Nephron (organoid): Measurements from ENCODE around the gene TRIM44.

Experiments used
- H3K27ac Mint-ChIP-seq, 3 experiments: 2 replicates each; pipeline ENCODE4 v1.8.0; 2020; ENCODE audit warnings: mixed read lengths in 3 of 3, mild to moderate bottlenecking in 2 of 3, moderate library complexity in 1 of 3
- H3K27me3 Mint-ChIP-seq: 2 replicates; pipeline ENCODE4 v1.8.0; 2021; ENCODE audit warnings: low read depth, mild to moderate bottlenecking, moderate library complexity, mixed read lengths
- H3K36me3 Mint-ChIP-seq: 2 replicates; pipeline ENCODE4 v1.8.0; 2020; ENCODE audit warnings: low read depth, mixed read lengths
- H3K4me1 Mint-ChIP-seq: 2 replicates; pipeline ENCODE4 v1.8.0; 2020; ENCODE audit warnings: mixed read lengths
- H3K4me3 Mint-ChIP-seq, 3 experiments: 2 replicates each; pipeline ENCODE4 v1.8.0; 2020; ENCODE audit warnings: mild to moderate bottlenecking in 3 of 3, mixed read lengths in 3 of 3, moderate library complexity in 2 of 3
- H3K9me3 Mint-ChIP-seq: 2 replicates; pipeline ENCODE4 v1.8.0; 2020; ENCODE audit warnings: mixed read lengths
- TF ChIP-seq, protein P1 (sequence below), 3 experiments: fragments of 200-600 bp; sonication (generic); IDR thresholded peaks; one replicate each; pipeline ENCODE4 v1.5.0; 2021; ENCODE audit warnings: antibody characterized with exemption in 3 of 3; ENCODE audit not compliant: unreplicated experiment in 3 of 3

TRIM44 gene

DNA sequence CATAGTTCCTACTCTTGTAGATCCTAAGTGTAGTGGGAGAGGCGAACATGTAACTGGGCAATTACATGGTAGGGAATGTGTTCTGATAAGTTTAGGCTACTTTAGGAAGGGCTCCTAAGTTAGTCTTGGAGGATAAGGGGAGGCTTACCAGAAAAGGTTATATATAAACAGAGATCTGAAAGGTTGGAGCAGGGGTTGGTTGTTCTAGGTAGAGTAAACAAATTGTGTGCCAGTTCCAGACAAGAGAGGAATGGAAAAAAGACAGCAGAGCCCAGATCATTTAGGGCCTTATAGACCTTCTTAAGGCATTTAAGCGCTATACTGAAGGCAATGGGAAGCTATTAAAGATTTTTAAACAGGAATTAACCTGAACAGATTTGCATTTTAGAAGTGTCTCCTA is 74.4 kb downstream of the TRIM44 start:
- Mint-ChIP-seq H3K27ac (peak overlapping the region; percentile 77 to 93 (median 82)), H3K36me3 (peaks cover 69% of the 10 kb centered on the region), H3K4me3 (no peak overlapping the region), H3K27me3 (no peaks in the 10 kb centered on the region), H3K9me3 (no peaks in the 10 kb centered on the region), H3K4me1 (peaks cover 13% of the 10 kb centered on the region)
- TF ChIP-seq, protein P1, sequence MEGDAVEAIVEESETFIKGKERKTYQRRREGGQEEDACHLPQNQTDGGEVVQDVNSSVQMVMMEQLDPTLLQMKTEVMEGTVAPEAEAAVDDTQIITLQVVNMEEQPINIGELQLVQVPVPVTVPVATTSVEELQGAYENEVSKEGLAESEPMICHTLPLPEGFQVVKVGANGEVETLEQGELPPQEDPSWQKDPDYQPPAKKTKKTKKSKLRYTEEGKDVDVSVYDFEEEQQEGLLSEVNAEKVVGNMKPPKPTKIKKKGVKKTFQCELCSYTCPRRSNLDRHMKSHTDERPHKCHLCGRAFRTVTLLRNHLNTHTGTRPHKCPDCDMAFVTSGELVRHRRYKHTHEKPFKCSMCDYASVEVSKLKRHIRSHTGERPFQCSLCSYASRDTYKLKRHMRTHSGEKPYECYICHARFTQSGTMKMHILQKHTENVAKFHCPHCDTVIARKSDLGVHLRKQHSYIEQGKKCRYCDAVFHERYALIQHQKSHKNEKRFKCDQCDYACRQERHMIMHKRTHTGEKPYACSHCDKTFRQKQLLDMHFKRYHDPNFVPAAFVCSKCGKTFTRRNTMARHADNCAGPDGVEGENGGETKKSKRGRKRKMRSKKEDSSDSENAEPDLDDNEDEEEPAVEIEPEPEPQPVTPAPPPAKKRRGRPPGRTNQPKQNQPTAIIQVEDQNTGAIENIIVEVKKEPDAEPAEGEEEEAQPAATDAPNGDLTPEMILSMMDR (IDR thresholded peaks at IDR 0.05; ENCODE audit: unreplicated experiment in 3 of 3): no peak

DNA sequence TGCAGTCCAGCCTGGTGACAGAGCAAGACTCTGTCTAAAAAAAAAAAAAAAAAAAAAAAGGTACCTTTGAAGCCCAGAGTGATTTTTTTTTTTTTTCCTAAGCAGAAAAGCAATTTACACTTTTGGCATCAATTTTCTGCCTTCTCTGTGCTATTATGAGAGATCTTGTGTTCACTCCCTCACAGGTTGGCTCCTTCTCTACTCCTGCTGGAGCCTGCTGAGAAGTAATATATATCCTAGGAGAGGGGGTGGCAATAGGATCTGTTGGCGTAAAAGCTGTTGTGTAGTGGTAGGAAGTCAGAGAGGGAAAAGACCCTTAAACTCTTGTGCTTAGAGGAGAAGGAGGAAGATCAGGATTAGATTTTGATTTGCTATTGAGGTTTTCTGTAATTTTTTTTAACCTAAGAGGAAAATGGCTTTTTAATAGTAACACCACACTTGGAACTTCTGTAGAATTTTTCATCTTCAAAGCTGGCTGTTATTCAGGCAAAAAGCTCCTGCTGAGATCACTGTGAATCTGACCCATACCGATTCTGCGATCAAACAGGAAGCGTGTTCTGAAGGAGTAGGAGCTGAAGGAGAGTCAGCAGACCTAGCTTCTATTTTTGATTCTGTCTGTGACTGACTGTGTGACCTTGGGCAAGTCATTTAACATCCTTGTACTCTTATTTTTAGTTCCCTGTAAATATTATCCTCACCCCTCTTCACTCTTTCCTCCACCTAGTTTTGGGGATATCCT is 77.7 kb downstream of the TRIM44 start:
- Mint-ChIP-seq H3K36me3 (peaks cover 55% of the 10 kb centered on the region), H3K4me1 (peaks cover 10% of the 10 kb centered on the region), H3K27me3 (no peaks in the 10 kb centered on the region), H3K9me3 (no peaks in the 10 kb centered on the region), H3K27ac (peak overlapping the region in 2 of 3 experiments; percentile 5 to 31), H3K4me3 (no peak overlapping the region)
- TF ChIP-seq, protein P1 (IDR thresholded peaks at IDR 0.05; ENCODE audit: unreplicated experiment in 3 of 3): no peak

DNA sequence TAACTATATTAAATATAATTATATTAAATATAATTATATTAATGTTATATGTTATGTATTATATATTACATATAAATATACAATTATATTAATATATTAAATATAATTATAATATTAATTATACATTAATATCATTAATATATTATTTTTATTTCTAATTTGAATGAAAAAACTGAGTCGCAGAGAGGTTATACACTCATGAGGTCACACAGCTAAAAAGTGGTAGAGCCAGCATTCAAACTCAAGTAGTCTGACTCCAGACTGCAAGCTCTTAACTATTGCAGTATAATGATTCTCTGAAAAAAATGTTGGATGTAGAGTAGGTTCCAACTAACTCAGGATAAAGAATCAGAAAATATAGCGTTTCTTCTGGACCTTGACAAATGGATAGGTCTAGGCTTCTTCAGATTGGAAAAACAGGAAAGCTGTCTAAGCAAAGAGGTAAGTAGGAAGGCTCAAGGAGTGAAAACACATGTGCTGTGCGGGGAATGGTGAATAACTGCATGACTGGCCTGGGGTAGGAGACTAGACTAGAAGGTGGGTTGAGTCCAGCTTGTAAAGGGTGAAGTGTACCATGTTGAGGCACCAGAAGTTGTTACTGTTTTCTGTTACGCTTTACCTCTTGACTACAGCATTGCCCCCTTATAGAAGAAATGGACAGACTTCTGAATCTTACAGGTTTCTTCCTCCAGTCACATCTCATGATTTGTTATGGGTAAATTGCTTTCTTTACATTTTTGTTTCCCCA is 80.3 kb downstream of the TRIM44 start:
- H3K27ac Mint-ChIP-seq: no peak overlapping the region
- H3K36me3 Mint-ChIP-seq: peaks cover 34% of the 10 kb centered on the region
- no peaks in the 10 kb centered on the region for H3K9me3 Mint-ChIP-seq
- H3K27me3 Mint-ChIP-seq: no peaks in the 10 kb centered on the region
- TF ChIP-seq, protein P1 (IDR thresholded peaks at IDR 0.05; ENCODE audit: unreplicated experiment in 3 of 3): no peak
- no peak overlapping the region for H3K4me3 Mint-ChIP-seq
- H3K4me1 Mint-ChIP-seq: peaks cover 23% of the 10 kb centered on the region

DNA sequence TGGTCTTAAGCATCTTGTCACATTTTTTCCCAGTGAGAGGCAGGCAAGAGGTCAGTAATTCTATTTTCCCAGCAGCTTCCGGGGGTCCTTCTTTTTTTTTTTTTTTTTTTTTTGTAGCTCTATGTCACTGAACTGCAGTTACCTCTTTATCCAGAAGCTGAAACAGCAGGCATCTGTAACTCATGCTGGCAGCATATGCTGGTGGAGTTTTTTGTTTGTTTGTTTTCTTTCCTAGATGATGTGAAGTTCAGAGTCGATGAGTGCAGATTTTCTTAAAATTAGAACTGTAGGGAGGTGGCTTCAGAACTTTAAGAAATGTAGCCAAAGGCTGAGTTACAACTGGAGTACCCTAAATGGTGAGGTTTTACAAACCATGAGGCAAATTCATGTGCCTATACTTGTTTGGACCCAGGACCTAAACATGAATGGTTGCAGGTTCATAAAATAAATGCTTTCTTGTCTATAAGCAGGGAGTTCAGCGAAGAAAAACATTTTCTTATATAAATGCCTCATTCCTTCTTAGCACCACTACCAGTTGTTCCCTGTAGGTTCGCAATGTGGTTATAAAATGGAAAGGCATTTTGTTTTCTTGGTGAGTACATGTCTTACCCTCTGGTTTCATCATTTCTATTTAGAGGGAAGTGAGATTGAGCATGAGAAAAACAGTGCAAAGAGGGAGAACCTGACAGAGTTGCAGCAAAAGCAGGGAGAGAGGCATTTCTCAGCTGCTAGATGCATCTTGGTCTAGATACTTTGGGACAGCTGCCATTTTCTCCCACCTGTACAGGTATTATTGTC is 84.0 kb downstream of the TRIM44 start:
- Mint-ChIP-seq H3K27ac (peak overlapping the region; percentile 63 to 87 (median 64)), H3K9me3 (no peaks in the 10 kb centered on the region), H3K4me1 (peaks cover 17% of the 10 kb centered on the region), H3K27me3 (no peaks in the 10 kb centered on the region), H3K4me3 (no peak overlapping the region), H3K36me3 (peaks cover 17% of the 10 kb centered on the region)
- TF ChIP-seq, protein P1 (IDR thresholded peaks at IDR 0.05; ENCODE audit: unreplicated experiment in 3 of 3): no peak

DNA sequence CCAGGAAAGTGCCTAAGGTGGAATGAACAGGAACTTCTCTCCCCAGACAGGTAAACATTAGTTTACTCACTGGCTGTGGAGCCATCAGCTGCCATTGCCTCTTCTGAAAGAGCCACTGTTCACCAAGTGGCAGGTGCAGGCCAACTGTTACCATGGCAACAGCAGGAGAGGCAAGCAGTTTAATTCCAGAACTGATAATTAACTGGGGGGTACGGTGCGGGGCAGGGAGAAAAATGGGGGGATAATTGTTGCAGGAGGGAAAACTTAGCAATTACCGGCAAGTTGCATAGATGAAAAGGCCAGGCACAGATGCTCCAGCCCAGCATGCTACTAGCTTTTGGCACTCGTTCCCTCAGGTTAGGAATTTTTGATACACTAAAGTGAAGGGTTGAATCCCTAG is 85.1 kb downstream of the TRIM44 start:
- peaks cover 17% of the 10 kb centered on the region for H3K36me3 Mint-ChIP-seq
- H3K9me3 Mint-ChIP-seq: no peaks in the 10 kb centered on the region
- H3K4me1 Mint-ChIP-seq: peaks cover 17% of the 10 kb centered on the region
- TF ChIP-seq, protein P1 (IDR thresholded peaks at IDR 0.05; ENCODE audit: unreplicated experiment in 3 of 3): no peak
- no peak overlapping the region for H3K4me3 Mint-ChIP-seq
- no peaks in the 10 kb centered on the region for H3K27me3 Mint-ChIP-seq
- H3K27ac Mint-ChIP-seq: peak overlapping the region; percentile 61 to 87 (median 63)
